HuH-7 (cell line): ENCODE data around the gene SLC35F3.

Experiments used
- DNase-seq: peaks from one replicate; pipeline ENCODE4 v3.0.0; 2011; ENCODE audit warnings: low spot score

SLC35F3 gene

DNA sequence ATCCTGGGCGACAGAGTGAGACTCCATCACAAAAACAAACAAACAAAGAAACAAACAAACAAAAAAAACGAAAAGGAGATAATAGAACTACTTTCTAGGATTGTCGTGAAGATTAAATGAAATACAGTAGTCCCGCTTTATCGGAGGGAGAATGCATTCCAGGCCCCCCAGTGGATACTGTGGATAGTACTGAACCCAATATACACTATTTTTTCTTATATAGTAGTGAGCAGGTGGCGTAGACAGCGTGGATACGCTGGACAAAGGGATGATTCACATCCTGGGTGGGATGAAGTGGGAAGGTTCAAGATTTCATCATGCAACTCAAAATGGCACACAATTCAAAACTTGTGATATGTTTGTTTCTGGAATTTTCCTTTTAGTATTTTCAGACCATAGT lies 8.0 kb downstream of the SLC35F3 start:
- DNase-seq = no peak

DNA sequence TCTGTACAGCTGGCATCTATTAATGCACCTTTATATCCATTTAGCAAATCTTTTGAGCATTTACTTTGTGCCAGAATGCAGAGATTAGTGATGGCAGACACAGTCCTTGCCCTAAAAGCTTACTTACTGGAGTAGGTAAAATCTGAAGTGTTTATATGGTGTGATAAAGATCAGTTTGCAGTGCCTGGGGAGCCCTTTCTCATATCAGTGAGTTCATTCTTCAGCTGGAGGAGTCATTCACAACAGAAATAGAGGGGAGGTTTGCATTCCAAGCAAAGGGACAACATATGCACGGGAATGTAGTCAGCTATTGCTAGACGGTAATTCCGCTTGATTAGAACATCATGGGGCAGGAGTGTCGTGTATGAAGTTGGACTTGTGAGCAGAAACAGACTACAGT lies 8.4 kb downstream of the SLC35F3 start:
- DNase-seq = no peak

- DNase-seq = no peak
Measured at GRCh38 chr1:233916706-233917105, 12.2 kb downstream of the SLC35F3 start.

GRCh38 chr1:233919786-233920185 lies 15.3 kb downstream of the SLC35F3 start:
- DNase-seq = no peak

- DNase-seq = no peak
Measured at GRCh38 chr1:233928123-233928522, 23.6 kb downstream of the SLC35F3 start.

DNA sequence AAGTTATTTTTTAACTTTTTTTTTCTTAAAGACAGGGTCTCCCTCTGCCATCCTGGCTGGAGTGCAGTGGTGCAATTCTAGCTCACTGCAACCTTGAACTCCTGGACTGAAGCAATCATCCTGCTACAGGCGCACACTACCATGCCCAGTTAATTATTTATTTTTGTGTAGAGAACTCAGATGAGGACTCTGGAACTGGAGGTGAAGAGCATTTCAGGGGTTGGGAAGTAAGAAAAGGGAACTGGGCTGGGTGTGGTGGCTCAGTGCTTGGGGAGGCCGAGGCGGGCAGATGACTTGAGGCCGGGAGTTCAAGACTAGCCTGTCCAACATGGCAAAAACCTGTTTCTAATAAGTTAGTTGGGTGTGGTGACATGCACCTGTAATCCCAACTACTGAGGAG lies 28.9 kb downstream of the SLC35F3 start:
- no peak for DNase-seq

DNA sequence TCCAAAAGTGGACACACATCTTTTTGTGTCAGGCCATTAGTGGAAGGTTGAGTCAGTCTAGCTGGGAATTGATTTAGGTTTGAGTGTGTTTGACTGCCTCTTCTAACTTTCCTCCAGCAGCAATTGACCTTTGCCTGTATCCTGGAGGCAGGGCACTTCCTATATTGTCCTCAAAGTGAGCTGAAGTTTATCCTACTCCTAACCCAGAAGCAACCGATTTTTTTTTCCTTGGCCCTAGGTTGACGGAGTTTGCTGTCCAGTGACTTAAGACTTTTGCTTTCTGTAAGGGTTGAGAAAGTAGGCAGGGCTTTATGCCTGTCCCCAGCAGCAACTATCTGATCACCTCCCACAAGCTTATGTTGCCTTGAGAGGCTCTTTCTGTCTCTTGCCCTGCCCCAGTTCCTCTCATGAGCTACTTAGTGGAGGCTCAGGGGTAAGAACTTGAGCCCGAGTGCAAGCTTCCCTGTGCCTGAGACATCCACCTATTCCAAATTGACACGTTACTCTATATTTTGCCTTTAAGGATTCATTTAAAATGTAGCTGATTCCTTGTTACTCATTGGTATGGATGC lies 30.9 kb downstream of the SLC35F3 start:
- DNase-seq = no peak

GRCh38 chr1:233936422-233936821 lies 31.9 kb downstream of the SLC35F3 start:
- no peak for DNase-seq

DNA sequence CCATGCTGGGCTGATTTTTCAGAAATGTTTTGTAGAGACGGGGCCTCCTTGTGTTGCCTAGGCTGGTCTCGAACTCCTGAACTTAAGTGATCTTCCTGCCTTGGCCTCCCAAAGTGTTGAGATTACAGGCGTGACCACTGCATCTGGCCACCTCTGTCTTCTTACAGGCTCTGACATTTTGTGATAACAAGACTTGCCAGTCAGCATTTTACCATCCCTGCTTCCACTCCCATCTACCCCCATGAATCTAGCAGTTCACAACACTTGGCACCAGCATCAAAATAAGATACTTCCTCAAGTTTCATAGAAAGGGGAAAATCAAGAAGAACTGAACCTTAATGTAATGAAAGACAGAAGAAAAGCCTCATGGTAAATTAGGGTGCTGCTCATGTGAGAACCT lies 32.4 kb downstream of the SLC35F3 start:
- DNase-seq = no peak

DNA sequence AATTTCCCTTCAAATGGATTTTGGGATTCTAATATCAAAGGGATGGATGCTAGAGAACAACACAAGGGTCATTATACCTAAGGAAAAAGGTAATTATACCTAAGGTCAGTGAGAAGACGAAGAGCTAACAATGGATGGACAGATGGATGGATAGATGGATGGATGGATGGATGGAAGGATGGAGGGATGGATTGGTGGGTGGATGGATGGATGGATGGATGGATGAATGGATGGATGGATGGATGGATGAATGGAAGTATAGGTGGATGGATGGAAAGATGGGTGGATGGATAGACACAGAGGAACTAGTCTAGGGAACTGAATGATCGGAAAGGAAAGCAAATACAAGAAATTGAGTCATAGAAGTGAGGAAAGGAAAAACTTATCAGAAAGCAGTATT lies 34.0 kb downstream of the SLC35F3 start:
- DNase-seq = no peak

DNA sequence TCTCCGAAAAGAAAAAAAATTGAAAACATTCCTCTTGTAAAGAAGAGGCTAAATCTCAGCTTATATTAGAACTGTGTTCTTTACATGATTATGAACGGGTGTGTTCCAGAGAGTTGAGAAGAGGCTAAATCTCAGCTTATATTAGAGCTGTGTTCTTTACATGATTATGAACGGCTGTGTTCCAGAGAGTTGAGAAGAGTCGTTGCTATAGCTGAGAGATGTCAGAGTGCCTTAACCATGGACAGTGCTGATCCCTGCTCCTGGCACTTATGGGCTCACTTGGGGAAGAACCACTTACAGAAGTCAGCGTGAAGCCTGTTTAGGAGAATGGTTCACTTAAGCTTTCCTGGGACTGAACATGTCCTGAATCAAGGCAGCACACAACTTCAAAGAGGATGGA lies 35.0 kb downstream of the SLC35F3 start:
- DNase-seq = no peak

- DNase-seq = no peak
Measured at GRCh38 chr1:233940908-233941307, 36.4 kb downstream of the SLC35F3 start.

- DNase-seq = no peak
Measured at GRCh38 chr1:233944601-233945000, 40.1 kb downstream of the SLC35F3 start.

- DNase-seq = no peak
Measured at GRCh38 chr1:233945573-233945972, 41.1 kb downstream of the SLC35F3 start.

GRCh38 chr1:233945979-233946378 lies 41.5 kb downstream of the SLC35F3 start:
- DNase-seq = no peak

GRCh38 chr1:233946724-233947123 lies 42.2 kb downstream of the SLC35F3 start:
- no peak for DNase-seq

DNA sequence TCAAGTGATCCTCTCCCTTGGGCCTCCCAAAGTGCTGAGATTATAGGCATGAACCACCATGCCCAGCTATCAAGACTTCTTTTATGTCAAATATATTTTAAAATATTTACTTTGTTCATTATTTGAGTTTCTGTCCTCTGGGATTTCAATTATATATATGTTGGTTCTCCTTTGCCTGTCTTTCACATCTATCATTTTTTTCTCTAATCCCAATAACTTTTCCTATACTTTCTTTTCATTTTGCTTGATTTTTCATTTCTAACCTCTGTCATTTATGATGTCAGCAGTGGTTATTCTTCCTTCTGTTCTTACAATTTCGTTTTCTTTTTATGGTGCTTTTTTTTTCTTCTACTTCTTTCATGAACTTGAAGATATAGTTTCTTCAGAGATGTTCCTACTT lies 47.3 kb downstream of the SLC35F3 start:
- DNase-seq = no peak

DNA sequence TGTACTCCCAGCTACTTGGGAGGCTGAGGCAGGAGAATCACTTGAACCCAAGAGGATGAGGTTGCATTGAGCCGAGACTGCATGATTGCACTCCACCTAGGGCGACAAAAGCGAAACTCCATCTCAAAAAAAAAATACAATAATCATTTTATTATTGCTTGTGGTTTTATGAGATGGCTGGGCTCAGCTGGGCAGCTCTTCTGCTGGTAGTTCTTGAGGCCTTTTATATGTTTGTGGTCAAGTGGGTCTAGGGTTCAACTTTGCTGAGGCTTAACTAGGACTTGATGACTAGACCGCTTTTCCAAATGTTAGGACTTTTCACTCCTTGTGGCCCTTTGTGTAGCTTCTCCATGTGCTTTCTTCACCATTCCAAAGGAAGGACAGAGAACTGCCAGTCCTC lies 53.2 kb downstream of the SLC35F3 start:
- no peak for DNase-seq

DNA sequence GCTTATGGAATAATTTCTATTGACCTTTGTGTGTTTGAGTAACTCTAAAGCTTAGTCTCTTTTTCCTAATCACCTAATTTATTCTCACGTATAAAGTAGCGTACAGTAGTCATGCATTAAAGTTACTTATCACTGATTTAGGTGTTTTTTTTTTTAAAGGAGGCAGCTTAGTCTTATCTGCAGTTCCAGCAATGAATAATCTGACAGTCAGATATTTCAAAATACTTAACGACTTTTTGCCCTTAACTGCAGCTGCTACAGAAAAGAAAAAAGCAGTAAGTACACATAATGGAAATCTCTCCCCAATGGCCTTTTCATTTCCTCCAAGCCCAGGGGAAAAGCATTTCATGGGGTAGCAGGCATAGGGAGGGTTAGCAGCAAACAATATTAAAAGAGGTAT lies 54.6 kb downstream of the SLC35F3 start:
- DNase-seq = no peak

- no peak for DNase-seq
Measured at GRCh38 chr1:233959971-233960370, 55.5 kb downstream of the SLC35F3 start.

GRCh38 chr1:233960386-233960785 lies 55.9 kb downstream of the SLC35F3 start:
- DNase-seq = no peak

- no peak for DNase-seq
Measured at GRCh38 chr1:233962878-233963277, 58.4 kb downstream of the SLC35F3 start.

DNA sequence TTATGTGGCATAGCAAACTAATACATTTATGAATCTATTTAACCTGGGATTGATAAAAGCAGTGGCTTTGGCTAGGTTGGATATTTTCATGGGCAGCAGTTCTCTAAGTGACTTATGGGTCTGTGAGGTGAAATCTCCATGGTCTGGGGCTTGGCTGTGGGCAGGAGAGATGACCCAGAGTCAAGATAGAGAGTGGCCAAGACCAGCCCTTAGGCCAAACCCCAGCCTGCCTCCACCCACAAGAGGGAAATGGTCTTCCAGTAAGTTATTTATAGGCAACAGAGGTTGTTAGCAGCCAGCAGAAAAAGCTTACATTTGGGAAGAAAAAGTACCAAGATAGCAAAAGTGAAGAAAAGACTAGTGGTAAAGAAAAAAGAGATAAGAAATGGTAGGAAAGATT lies 61.4 kb downstream of the SLC35F3 start:
- DNase-seq = no peak

GRCh38 chr1:233971753-233972152 lies 67.3 kb downstream of the SLC35F3 start:
- no peak for DNase-seq

DNA sequence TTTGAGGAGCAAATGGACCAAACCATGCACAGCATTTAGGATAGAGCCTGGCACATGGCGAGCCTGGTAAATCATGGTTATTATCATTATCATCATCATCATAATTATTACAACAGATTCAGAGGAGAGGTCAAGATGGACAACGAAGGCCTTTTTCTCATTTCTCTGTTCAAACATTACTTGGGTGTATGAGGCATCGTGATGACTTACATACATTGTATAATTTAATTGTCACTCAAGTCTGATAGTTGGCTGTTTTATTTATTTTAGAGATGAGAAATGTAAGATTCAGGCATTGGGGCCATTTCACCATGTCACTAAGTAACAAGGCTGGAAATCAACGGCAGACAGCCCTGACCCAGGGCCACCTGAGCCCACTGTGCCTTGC lies 68.1 kb downstream of the SLC35F3 start:
- no peak for DNase-seq
